ENCODE measurements around the gene CANX.
"Not testable (repeated sequence)": the region's sequence is repeated elsewhere in the genome, so short reads cannot be mapped to it uniquely, and the experiment has no call there.

DNA sequence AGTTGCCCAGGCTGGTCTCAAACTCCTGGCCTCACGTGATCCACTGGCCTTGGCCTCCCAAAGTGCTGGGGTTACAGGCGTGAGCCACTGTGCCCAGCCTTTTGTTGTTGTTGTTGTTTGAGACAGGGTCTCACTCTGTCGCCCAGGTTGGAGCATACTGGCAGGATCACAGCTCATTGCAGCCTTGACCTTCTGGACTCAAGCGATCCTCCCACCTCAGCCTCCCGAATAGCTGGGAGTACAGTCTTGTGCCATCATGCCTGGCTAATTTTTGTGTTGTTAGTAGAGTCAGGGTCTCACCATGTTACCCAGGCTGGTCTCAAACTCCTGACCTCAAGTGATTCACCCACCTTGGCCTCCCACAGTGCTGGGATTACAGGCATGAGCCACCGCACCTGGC is 37.1 kb upstream of the CANX start:
- TF ChIP-seq EZH2 (IDR thresholded peaks at IDR 0.05; ENCODE audit: insufficient read depth, poor library complexity, severe bottlenecking); EZH2phosphoT487 (IDR thresholded peaks at IDR 0.05; ENCODE audit: insufficient read depth, low read depth): not testable (repeated sequence)

Measured in GM23248 (cell line).